GM12878 (cell line): ENCODE results near the gene ABHD17A. TPM values are rescaled to one million over a fixed set of nuclear protein-coding genes. Genes with fewer than 3 reads are reported as not detected.

ENCODE experiments used
- ATAC-seq: fragments of 200-7000 bp; cut with Tn5 transposase; 3 replicates; pipeline ENCODE4 v1.9.1; 2020; ENCODE audit warnings: mild to moderate bottlenecking, moderate library complexity
- BruUV-seq: library from RNA; stranded (reverse); fragments of 400-500 nt; replicated peaks from 2 replicates; lab custom pipeline; 2021; lab: Mats Ljungman, UMichigan
- CTCF ChIA-PET: fragments of 300-600 bp; sonication (Branson Sonifier 250); formaldehyde crosslinking; extraction: SDS; loops from one replicate; lab custom pipeline; 2021; ENCODE audit warnings: inconsistent platforms; lab: Yijun Ruan, JAX
- POLR2A ChIA-PET: fragments of 350-600 bp; formaldehyde crosslinking; extraction: SDS; loops from one replicate; lab custom pipeline; 2021; ENCODE audit warnings: inconsistent platforms; lab: Charles Lee
- RAD21 ChIA-PET: fragments of 300-600 bp; sonication (Branson Sonifier 250); formaldehyde crosslinking; loops from one replicate; lab custom pipeline; 2023; ENCODE audit warnings: antibody characterized with exemption; ENCODE audit not compliant: unreplicated experiment; lab: Charles Lee
- SMC1A ChIA-PET: fragments of 300-600 bp; sonication (Branson Sonifier 250); formaldehyde crosslinking; loops from one replicate; lab custom pipeline; 2023; ENCODE audit not compliant: unreplicated experiment, uncharacterized antibody; lab: Charles Lee
- DNase-seq: peaks from one replicate; pipeline ENCODE4 v3.0.0-alpha.2; 2011; ENCODE audit warnings: low read depth, low spot score
- FAIRE-seq: peaks from 3 replicates; lab custom pipeline; 2011; peaks lifted over from hg19 to GRCh38; lab: Jason Lieb, UNC
- H2AFZ ChIP-seq: 2 replicates; pipeline ENCODE4 v1.6.0; 2011; ENCODE audit warnings: low read depth, low read length, control low read depth; ENCODE audit not compliant: control insufficient read depth
- H3K27ac ChIP-seq: 2 replicates; pipeline ENCODE4 v1.5.1; 2011; ENCODE audit warnings: control low read depth; ENCODE audit not compliant: control insufficient read depth, insufficient read depth
- H3K27me3 ChIP-seq, 2 experiments: replicated peaks in 1 of 2; 2 replicates each; pipeline versions ENCODE4 v1.6.0 to v1.6.1; 2011; ENCODE audit warnings: low read length in 1 of 2; ENCODE audit not compliant: control insufficient read depth in 2 of 2, insufficient read depth in 2 of 2
- H3K36me3 ChIP-seq, 2 experiments: 2 replicates each; pipeline ENCODE4 v1.5.1; 2011; ENCODE audit warnings: low read length in 1 of 2; ENCODE audit not compliant: control insufficient read depth in 2 of 2, insufficient read depth in 2 of 2
- H3K4me1 ChIP-seq: 2 replicates; pipeline ENCODE4 v1.6.1; 2011; ENCODE audit warnings: mild to moderate bottlenecking, low read length, moderate library complexity, mixed read lengths; ENCODE audit not compliant: control insufficient read depth, insufficient read depth
- H3K4me2 ChIP-seq: 2 replicates; pipeline ENCODE4 v1.6.0; 2011; ENCODE audit warnings: control low read depth; ENCODE audit not compliant: control insufficient read depth, insufficient read depth
- H3K4me3 ChIP-seq: fragments of 200-600 bp; sonication (generic); 2 replicates; pipeline ENCODE4 v1.5.1; 2016
- H3K79me2 ChIP-seq: 2 replicates; pipeline ENCODE4 v1.6.0; 2011; ENCODE audit warnings: low read length; ENCODE audit not compliant: control insufficient read depth, insufficient read depth
- H3K9ac ChIP-seq: 2 replicates; pipeline ENCODE4 v1.8.0; 2011; ENCODE audit warnings: low read length, control low read depth, mixed read lengths; ENCODE audit not compliant: control insufficient read depth, insufficient read depth
- H3K9me3 ChIP-seq: replicated peaks from 3 replicates; pipeline ENCODE4 v1.5.1; 2011; ENCODE audit warnings: mild to moderate bottlenecking, low read length; ENCODE audit not compliant: control insufficient read depth, insufficient read depth
- H4K20me1 ChIP-seq: 2 replicates; pipeline ENCODE4 v1.6.0; 2011; ENCODE audit not compliant: control insufficient read depth, insufficient read depth
- ELK1 ChIP-seq: IDR thresholded peaks from 2 replicates; pipeline ENCODE4 v1.6.1; 2012; ENCODE audit warnings: low read depth, low read length, improper control_type of control experiment
- MEF2B ChIP-seq: fragments of 450-650 bp; IDR thresholded peaks from 2 replicates; pipeline ENCODE4 v1.6.1; 2018; ENCODE audit warnings: mild to moderate bottlenecking, moderate library complexity; ENCODE audit not compliant: partially characterized antibody, poor library complexity, severe bottlenecking
- MLLT1 ChIP-seq: fragments of 450-650 bp; IDR thresholded peaks from 2 replicates; pipeline ENCODE4 v1.6.1; 2016; ENCODE audit warnings: mild to moderate bottlenecking
- WGBS: methylation state at CpG from one replicate; pipeline ENCODE4 v1.1.6; 2016; ENCODE audit warnings: low lambda C conversion rate; ENCODE audit not compliant: insufficient replicate concordance, insufficient coverage; ENCODE audit errors: missing lambda C conversion rate; 5-methylcytosine and 5-hydroxymethylcytosine counted together
- in situ Hi-C: fragments of 300-500 bp; cut with MboI; formaldehyde crosslinking; loops from 9 replicates; pipeline ENCODE4 v1.14.3; 2018; ENCODE audit warnings: mixed read lengths
- intact Hi-C: fragments of 100-400 bp; cut with micrococcal nuclease; formaldehyde crosslinking; loops from one replicate; pipeline ENCODE4 v1.14.2; 2022; ENCODE audit not compliant: unreplicated experiment
- polyA plus RNA-seq, 11 experiments: library from polyadenylated mRNA; depleted of rRNA in 4 of 11; unstranded in 6 of 11; stranded (reverse) in 5 of 11; fragments of >200 nt; fragmentation: Nextera tagmentation in 4 of 11; fragmentation: Illumina TruSeq in 1 of 11; extraction: Ambion mirVana in 4 of 11; extraction: Trizol in 1 of 11; gene quantifications; 1 replicate in 1 of 11; 2 replicates in 10 of 11; pipeline versions ENCODE4 v1.2.1 to v1.2.3, GENCODE V29; 2011 to 2016; ENCODE audit warnings: inconsistent platforms in 2 of 11, missing spikeins in 2 of 11, low read depth in 1 of 11
- total RNA-seq, 4 experiments: library from RNA; depleted of rRNA in 3 of 4; stranded (reverse); fragments of >200 nt in 3 of 4; fragmentation: Illumina TruSeq in 1 of 4; extraction: Trizol in 1 of 4; gene quantifications; 2 replicates each; pipeline versions ENCODE4 v1.2.1 to v1.2.3, GENCODE V29; 2013 to 2021

ABHD17A gene
- total and polyA plus RNA-seq, 10 of the 15 experiments (the other 5 are each of a cell fraction or from before 2014, with no cell fraction given) = 0.13 to 126 (median 28.8) TPM; not detected in 1

GRCh38 chr19:1905863-1906375 lies 20.6 kb upstream of the ABHD17A start:
- peaks cover 36% of the 10 kb centered on the region for H3K79me2 ChIP-seq
- TF ChIP-seq MLLT1 = peak; percentile 63
- TF ChIP-seq MEF2B = peak; percentile 58
- no peak for TF ChIP-seq ELK1
- TF ChIP-seq, all 136 proteins: peak for 2
- SMC1A ChIA-PET = no interaction called here
- no peaks in the 10 kb centered on the region for H3K27me3 ChIP-seq
- BruUV-seq = no TSS peak
- H3K4me1 ChIP-seq = peaks cover 37% of the 10 kb centered on the region
- H4K20me1 ChIP-seq = no peaks in the 10 kb centered on the region
- POLR2A ChIA-PET = interaction anchor here (0.6 to 1.0 kb wide), 3 partner anchors 21 to 120 kb away, joined by 4 to 6 read pairs (median 5); partner anchors contain the start of gene ABHD17A
- FAIRE-seq = no peak
- WGBS = 63% methylated on average over 15 of the region's 15 CpGs
- intact Hi-C loops (loop anchor here (1.0 to 10.0 kb wide), 3 partner anchors 42 to 189 kb away; partner anchors contain the start of genes BTBD2, IZUMO4 and MOB3A), in situ Hi-C loops (no loop called here)
- peak overlapping the region; percentile 81 for H3K4me3 ChIP-seq
- H3K9me3 ChIP-seq = no peaks in the 10 kb centered on the region
- H3K27ac ChIP-seq = peak overlapping the region; percentile 96
- ATAC-seq = no peak
- peak overlapping the region; percentile 93 for H3K4me2 ChIP-seq
- peak overlapping the region; percentile 51 for H2AFZ ChIP-seq
- peak overlapping the region; percentile 84 for H3K9ac ChIP-seq
- CTCF ChIA-PET = interaction anchor here (0.7 to 1.7 kb wide), 4 partner anchors 9 to 39 kb away, joined by 3 to 10 read pairs (median 4); no protein-coding TSS in a partner anchor
- DNase-seq = no peak
- H3K36me3 ChIP-seq = no peaks in the 10 kb centered on the region
- RAD21 ChIA-PET = interaction anchor here (0.9 kb wide), 1 partner anchor 8 kb away, joined by 3 read pairs; no protein-coding TSS in a partner anchor
